Vagina (tissue), 2 donors: ENCODE results near the gene CD320.

Experiments
- CTCF ChIP-seq, 3 experiments: fragments of 450-650 bp in 2 of 3; fragments of 200-600 bp in 1 of 3; sonication (generic) in 1 of 3; IDR thresholded peaks; one replicate each; pipeline ENCODE4 v1.5.1; 2017 to 2019; ENCODE audit warnings: antibody characterized with exemption in 3 of 3, mild to moderate bottlenecking in 2 of 3, moderate library complexity in 2 of 3
- POLR2A ChIP-seq, 2 donors: fragments of 450-650 bp; IDR thresholded peaks; one replicate each; pipeline ENCODE4 v1.6.1; 2017; ENCODE audit warnings: antibody characterized with exemption in 2 of 2, mild to moderate bottlenecking in 2 of 2, moderate library complexity in 2 of 2
- POLR2AphosphoS5 ChIP-seq, 2 donors: sonication (generic); formaldehyde crosslinking; IDR thresholded peaks; one replicate each; pipeline ENCODE4 v1.9.0; 2017; ENCODE audit warnings: antibody characterized with exemption in 2 of 2, mild to moderate bottlenecking in 2 of 2, low read depth in 1 of 2; ENCODE audit not compliant: insufficient read depth in 1 of 2

GRCh38 chr19:8316351-8317125 lies 8.4 kb upstream of the CD320 start:
- TF ChIP-seq CTCF (IDR thresholded peaks at IDR 0.05) (no peak), POLR2AphosphoS5 (IDR thresholded peaks at IDR 0.05; ENCODE audit: insufficient read depth in 1 of 2, low read depth in 1 of 2) (no peak), POLR2A (IDR thresholded peaks at IDR 0.05) (no peak)
